ENCODE measurements around the gene ELAVL3.
A peak's percentile ranks its signal among the peaks of the same experiment; 100 is the strongest.
"Not testable (repeated sequence)": the region's sequence is repeated elsewhere in the genome, so short reads cannot be mapped to it uniquely, and the experiment has no call there.

Gene ELAVL3

GRCh38 chr19:11486661-11487503, 6.0 kb upstream of the ELAVL3 start:
- DNase-seq = no peak

- DNase-seq = no peak
These were observed 4.5 kb upstream of the ELAVL3 start for GRCh38 chr19:11485245-11485837.

GRCh38 chr19:11483366-11484111, 2.7 kb upstream of the ELAVL3 start:
- no peak for DNase-seq

GRCh38 chr19:11482384-11483050, 1.7 kb upstream of the ELAVL3 start:
- peak; percentile 52 to 77 (median 66) for DNase-seq

- peak; percentile 34 to 62 (median 52) for DNase-seq
These were observed 913 bp upstream of the ELAVL3 start for GRCh38 chr19:11481534-11482383.

- DNase-seq = no peak
These were observed 740 bp downstream of the ELAVL3 start for GRCh38 chr19:11479898-11480714.

- peak in 1 of 6 experiments; percentile 15 for DNase-seq
These were observed 1.6 kb downstream of the ELAVL3 start for GRCh38 chr19:11479090-11479897.

GRCh38 chr19:11478167-11479089, 2.4 kb downstream of the ELAVL3 start:
- DNase-seq = no peak

- DNase-seq = no peak
These were observed 5.0 kb downstream of the ELAVL3 start for GRCh38 chr19:11475861-11476260.

- not testable (repeated sequence) for DNase-seq
These were observed 5.5 kb downstream of the ELAVL3 start for GRCh38 chr19:11475343-11475742.

- no peak for DNase-seq
These were observed 7.1 kb downstream of the ELAVL3 start for GRCh38 chr19:11473725-11474124.

- DNase-seq = not testable (repeated sequence)
These were observed 12.5 kb downstream of the ELAVL3 start for GRCh38 chr19:11468266-11468845.

- DNase-seq = no peak
These were observed 15.2 kb downstream of the ELAVL3 start for GRCh38 chr19:11465600-11465999.

GRCh38 chr19:11464333-11465265, 16.2 kb downstream of the ELAVL3 start:
- DNase-seq = no peak

GRCh38 chr19:11463391-11463790, 17.5 kb downstream of the ELAVL3 start:
- no peak for DNase-seq

- DNase-seq = no peak
These were observed 19.4 kb downstream of the ELAVL3 start for GRCh38 chr19:11461453-11461852.

- no peak for DNase-seq
These were observed 20.6 kb downstream of the ELAVL3 start for GRCh38 chr19:11460207-11460606.

- not testable (repeated sequence) for DNase-seq
These were observed 21.9 kb downstream of the ELAVL3 start for GRCh38 chr19:11458912-11459311.
